Midbrain (tissue), 1 donor: ENCODE results near the gene HPS4.
A peak's percentile ranks its signal among the peaks of the same experiment; 100 is the strongest.

Experiments
- DNase-seq: peaks from one replicate; lab custom pipeline; 2025; lab: John Stamatoyannopoulos, UW

Gene HPS4

GRCh38 chr22:26464312-26464711, 19.3 kb downstream of the HPS4 start:
- DNase-seq: no peak

GRCh38 chr22:26463688-26464087, 19.9 kb downstream of the HPS4 start:
- no peak for DNase-seq

GRCh38 chr22:26463101-26463661, 20.4 kb downstream of the HPS4 start:
- DNase-seq: no peak

GRCh38 chr22:26462641-26463040, 20.9 kb downstream of the HPS4 start:
- no peak for DNase-seq

- DNase-seq: no peak
Observed at GRCh38 chr22:26462051-26462450, 21.5 kb downstream of the HPS4 start.

- peak; percentile 36 for DNase-seq
Observed at GRCh38 chr22:26461188-26461810, 22.3 kb downstream of the HPS4 start.

GRCh38 chr22:26460202-26460601, 23.4 kb downstream of the HPS4 start:
- no peak for DNase-seq

GRCh38 chr22:26457661-26458272, 25.8 kb downstream of the HPS4 start:
- no peak for DNase-seq

- no peak for DNase-seq
Observed at GRCh38 chr22:26453812-26454500, 29.6 kb downstream of the HPS4 start.

- no peak for DNase-seq
Observed at GRCh38 chr22:26453216-26453615, 30.4 kb downstream of the HPS4 start.

GRCh38 chr22:26452236-26453016, 31.2 kb downstream of the HPS4 start:
- DNase-seq: no peak

- DNase-seq: no peak
Observed at GRCh38 chr22:26450453-26451185, 33.0 kb downstream of the HPS4 start.

GRCh38 chr22:26448941-26449340, 34.6 kb downstream of the HPS4 start:
- no peak for DNase-seq

- no peak for DNase-seq
Observed at GRCh38 chr22:26448334-26448733, 35.2 kb downstream of the HPS4 start.

GRCh38 chr22:26447584-26448329, 35.8 kb downstream of the HPS4 start:
- DNase-seq: no peak

- DNase-seq: no peak
Observed at GRCh38 chr22:26446808-26447515, 36.6 kb downstream of the HPS4 start.

GRCh38 chr22:26445577-26446275, 37.9 kb downstream of the HPS4 start:
- DNase-seq: no peak

GRCh38 chr22:26444777-26445176, 38.8 kb downstream of the HPS4 start:
- DNase-seq: no peak

- no peak for DNase-seq
Observed at GRCh38 chr22:26443901-26444690, 39.5 kb downstream of the HPS4 start.
